Measurements from ENCODE around the gene VTCN1.

The VTCN1 gene

GRCh38 chr1:117093870-117094621, 116.7 kb downstream of the VTCN1 start:
- TF ChIP-seq, protein P1, sequence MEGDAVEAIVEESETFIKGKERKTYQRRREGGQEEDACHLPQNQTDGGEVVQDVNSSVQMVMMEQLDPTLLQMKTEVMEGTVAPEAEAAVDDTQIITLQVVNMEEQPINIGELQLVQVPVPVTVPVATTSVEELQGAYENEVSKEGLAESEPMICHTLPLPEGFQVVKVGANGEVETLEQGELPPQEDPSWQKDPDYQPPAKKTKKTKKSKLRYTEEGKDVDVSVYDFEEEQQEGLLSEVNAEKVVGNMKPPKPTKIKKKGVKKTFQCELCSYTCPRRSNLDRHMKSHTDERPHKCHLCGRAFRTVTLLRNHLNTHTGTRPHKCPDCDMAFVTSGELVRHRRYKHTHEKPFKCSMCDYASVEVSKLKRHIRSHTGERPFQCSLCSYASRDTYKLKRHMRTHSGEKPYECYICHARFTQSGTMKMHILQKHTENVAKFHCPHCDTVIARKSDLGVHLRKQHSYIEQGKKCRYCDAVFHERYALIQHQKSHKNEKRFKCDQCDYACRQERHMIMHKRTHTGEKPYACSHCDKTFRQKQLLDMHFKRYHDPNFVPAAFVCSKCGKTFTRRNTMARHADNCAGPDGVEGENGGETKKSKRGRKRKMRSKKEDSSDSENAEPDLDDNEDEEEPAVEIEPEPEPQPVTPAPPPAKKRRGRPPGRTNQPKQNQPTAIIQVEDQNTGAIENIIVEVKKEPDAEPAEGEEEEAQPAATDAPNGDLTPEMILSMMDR (conservative IDR thresholded peaks at IDR 0.05; ENCODE audit: low read depth, low read length), result peak; percentile 55
- no peak for DNase-seq (ENCODE audit: low read depth)
- H3K4me3 ChIP-seq (ENCODE audit: low read length), result no peak overlapping the region

Data from retinal pigment epithelial cell (primary cell).